Stimulated activated CD4-positive, alpha-beta T cell treated with anti-CD3 and anti-CD28 coated beads, Interleukin-15, amount 100 ng/mL, for 24 hours (primary cell): ENCODE results near the gene SULT1B1.

Experiments
- DNase-seq: peaks from one replicate; pipeline ENCODE4 v3.0.0-alpha.2; 2020

The SULT1B1 gene

GRCh38 chr4:69684804-69685203 lies 75.6 kb downstream of the SULT1B1 start:
- no peak for DNase-seq
